ENCODE data around the gene TBX15. TPM values are rescaled to one million over a fixed set of nuclear protein-coding genes. Genes with fewer than 3 reads are reported as not detected.

TBX15 gene
- total RNA-seq, 1 experiment from 2014 or later, result 0.32 TPM

GRCh38 chr1:118914379-118915161 is 73.6 kb downstream of the TBX15 start:
- H3K36me3 ChIP-seq (ENCODE audit: insufficient read depth, low read length, poor library complexity, severe bottlenecking), result no peaks in the 10 kb centered on the region
- H3K27ac ChIP-seq (ENCODE audit: low read depth, low read length, poor library complexity, severe bottlenecking), result no peak overlapping the region
- intact Hi-C loops (cut with micrococcal nuclease; ENCODE audit: unreplicated experiment), result no loop called here
- ChIA-PET CTCF (no interaction called here), POLR2A (ENCODE audit: low non-redundant PET) (no interaction called here)
- no peaks in the 10 kb centered on the region for H3K4me1 ChIP-seq (ENCODE audit: insufficient read depth, low read length, poor library complexity, severe bottlenecking)
- no peak for DNase-seq (ENCODE audit: low spot score)
- TF ChIP-seq EZH2 (IDR thresholded peaks at IDR 0.05; ENCODE audit: borderline replicate concordance, low read depth, low read length, poor library complexity, severe bottlenecking), result no peak
- TF ChIP-seq, protein P1, sequence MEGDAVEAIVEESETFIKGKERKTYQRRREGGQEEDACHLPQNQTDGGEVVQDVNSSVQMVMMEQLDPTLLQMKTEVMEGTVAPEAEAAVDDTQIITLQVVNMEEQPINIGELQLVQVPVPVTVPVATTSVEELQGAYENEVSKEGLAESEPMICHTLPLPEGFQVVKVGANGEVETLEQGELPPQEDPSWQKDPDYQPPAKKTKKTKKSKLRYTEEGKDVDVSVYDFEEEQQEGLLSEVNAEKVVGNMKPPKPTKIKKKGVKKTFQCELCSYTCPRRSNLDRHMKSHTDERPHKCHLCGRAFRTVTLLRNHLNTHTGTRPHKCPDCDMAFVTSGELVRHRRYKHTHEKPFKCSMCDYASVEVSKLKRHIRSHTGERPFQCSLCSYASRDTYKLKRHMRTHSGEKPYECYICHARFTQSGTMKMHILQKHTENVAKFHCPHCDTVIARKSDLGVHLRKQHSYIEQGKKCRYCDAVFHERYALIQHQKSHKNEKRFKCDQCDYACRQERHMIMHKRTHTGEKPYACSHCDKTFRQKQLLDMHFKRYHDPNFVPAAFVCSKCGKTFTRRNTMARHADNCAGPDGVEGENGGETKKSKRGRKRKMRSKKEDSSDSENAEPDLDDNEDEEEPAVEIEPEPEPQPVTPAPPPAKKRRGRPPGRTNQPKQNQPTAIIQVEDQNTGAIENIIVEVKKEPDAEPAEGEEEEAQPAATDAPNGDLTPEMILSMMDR (conservative IDR thresholded peaks at IDR 0.05; ENCODE audit: low read depth, low read length), result no peak
- H3K4me3 ChIP-seq (ENCODE audit: low read depth, low read length, poor library complexity, severe bottlenecking), result no peak overlapping the region
- no peaks in the 10 kb centered on the region for H3K27me3 ChIP-seq (replicated peaks; ENCODE audit: insufficient read depth, low read depth, low read length, poor library complexity)
- no peaks in the 10 kb centered on the region for H3K9me3 ChIP-seq (ENCODE audit: low read depth, low read length, poor library complexity, severe bottlenecking)
- BruUV-seq (replicated peaks), result no TSS peak

DNA sequence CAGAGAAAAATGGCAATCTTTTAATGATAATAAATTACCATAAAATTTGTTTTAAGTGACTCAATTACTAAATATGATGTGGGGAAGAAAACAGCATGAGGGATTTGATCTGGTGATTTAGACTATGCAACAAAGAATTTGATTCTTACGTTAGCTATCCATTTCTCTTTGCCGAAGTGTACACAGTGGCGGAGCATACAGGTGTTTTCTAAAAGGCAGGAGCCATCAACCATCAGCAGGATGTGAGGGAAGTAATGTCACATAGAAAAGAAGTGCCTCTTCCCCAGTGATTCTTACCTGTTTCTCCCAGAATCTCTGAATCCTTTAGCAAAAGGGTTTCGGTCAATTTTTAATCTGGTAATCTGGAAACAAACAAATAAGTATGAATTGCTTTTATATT is 74.3 kb downstream of the TBX15 start:
- no peak for DNase-seq (ENCODE audit: low spot score)
- H3K36me3 ChIP-seq (ENCODE audit: insufficient read depth, low read length, poor library complexity, severe bottlenecking), result no peaks in the 10 kb centered on the region
- no peak overlapping the region for H3K4me3 ChIP-seq (ENCODE audit: low read depth, low read length, poor library complexity, severe bottlenecking)
- no TSS peak for BruUV-seq (replicated peaks)
- H3K9me3 ChIP-seq (ENCODE audit: low read depth, low read length, poor library complexity, severe bottlenecking), result no peaks in the 10 kb centered on the region
- ChIA-PET POLR2A (ENCODE audit: low non-redundant PET) (no interaction called here), CTCF (no interaction called here)
- no peaks in the 10 kb centered on the region for H3K27me3 ChIP-seq (replicated peaks; ENCODE audit: insufficient read depth, low read depth, low read length, poor library complexity)
- TF ChIP-seq, protein P1 (conservative IDR thresholded peaks at IDR 0.05; ENCODE audit: low read depth, low read length), result no peak
- TF ChIP-seq EZH2 (IDR thresholded peaks at IDR 0.05; ENCODE audit: borderline replicate concordance, low read depth, low read length, poor library complexity, severe bottlenecking), result no peak
- intact Hi-C loops (cut with micrococcal nuclease; ENCODE audit: unreplicated experiment), result no loop called here
- no peak overlapping the region for H3K27ac ChIP-seq (ENCODE audit: low read depth, low read length, poor library complexity, severe bottlenecking)
- H3K4me1 ChIP-seq (ENCODE audit: insufficient read depth, low read length, poor library complexity, severe bottlenecking), result no peaks in the 10 kb centered on the region

GRCh38 chr1:118912574-118912973 is 75.6 kb downstream of the TBX15 start:
- POLR2A ChIA-PET (ENCODE audit: low non-redundant PET), result no interaction called here

More at GRCh38 chr1:118912574-118912973, 75.6 kb downstream of the TBX15 start:
- no TSS peak for BruUV-seq (replicated peaks)
- H3K27ac ChIP-seq (ENCODE audit: low read depth, low read length, poor library complexity, severe bottlenecking), result no peak overlapping the region
- H3K4me3 ChIP-seq (ENCODE audit: low read depth, low read length, poor library complexity, severe bottlenecking), result no peak overlapping the region
- H3K4me1 ChIP-seq (ENCODE audit: insufficient read depth, low read length, poor library complexity, severe bottlenecking), result no peaks in the 10 kb centered on the region
- intact Hi-C loops (cut with micrococcal nuclease; ENCODE audit: unreplicated experiment), result no loop called here
- no peaks in the 10 kb centered on the region for H3K27me3 ChIP-seq (replicated peaks; ENCODE audit: insufficient read depth, low read depth, low read length, poor library complexity)
- H3K9me3 ChIP-seq (ENCODE audit: low read depth, low read length, poor library complexity, severe bottlenecking), result no peaks in the 10 kb centered on the region
- no peak for TF ChIP-seq EZH2 (IDR thresholded peaks at IDR 0.05; ENCODE audit: borderline replicate concordance, low read depth, low read length, poor library complexity, severe bottlenecking)
- TF ChIP-seq, protein P1 (conservative IDR thresholded peaks at IDR 0.05; ENCODE audit: low read depth, low read length), result no peak
- no peak for DNase-seq (ENCODE audit: low spot score)
- CTCF ChIA-PET, result no interaction called here
- no peaks in the 10 kb centered on the region for H3K36me3 ChIP-seq (ENCODE audit: insufficient read depth, low read length, poor library complexity, severe bottlenecking)

Data from A673 (cell line).